H9 (cell line): ENCODE measurements around the gene GPC3. TPM values are rescaled to one million over a fixed set of nuclear protein-coding genes. Genes with fewer than 3 reads are reported as not detected.

Experiments used
- DNase-seq: peaks from one replicate; pipeline ENCODE4 v3.0.0-alpha.2; 2017
- H2AFZ ChIP-seq: one replicate; pipeline ENCODE4 v1.6.1; 2013; ENCODE audit warnings: mild to moderate bottlenecking, low read length, control low read depth, moderate library complexity
- H2AK5ac ChIP-seq: 2 replicates; pipeline ENCODE4 v1.6.1; 2013; ENCODE audit warnings: low read length, control low read depth, mixed read lengths; ENCODE audit not compliant: insufficient read length
- H2BK120ac ChIP-seq: one replicate; pipeline ENCODE4 v1.6.1; 2013; ENCODE audit warnings: low read depth, mild to moderate bottlenecking, low read length, control low read depth, inconsistent platforms; ENCODE audit not compliant: poor library complexity, severe bottlenecking
- H2BK12ac ChIP-seq: 2 replicates; pipeline ENCODE4 v1.6.1; 2013; ENCODE audit warnings: low read length, control low read depth, mixed read lengths, low read depth; ENCODE audit not compliant: insufficient read length
- H2BK15ac ChIP-seq: 2 replicates; pipeline ENCODE4 v1.6.1; 2013; ENCODE audit warnings: low read depth, low read length, control low read depth
- H2BK20ac ChIP-seq: one replicate; pipeline ENCODE4 v1.6.1; 2013; ENCODE audit warnings: low read depth, mild to moderate bottlenecking, low read length, control low read depth, inconsistent platforms; ENCODE audit not compliant: poor library complexity, severe bottlenecking
- H2BK5ac ChIP-seq: 2 replicates; pipeline ENCODE4 v1.6.1; 2013; ENCODE audit warnings: low read length, control low read depth, mixed read lengths; ENCODE audit not compliant: insufficient read length
- H3K14ac ChIP-seq: 2 replicates; pipeline ENCODE4 v1.6.1; 2013; ENCODE audit warnings: low read length, control low read depth; ENCODE audit not compliant: insufficient read depth
- H3K18ac ChIP-seq: 2 replicates; pipeline ENCODE4 v1.6.1; 2013; ENCODE audit warnings: low read depth, mild to moderate bottlenecking, mixed read lengths, low read length, control low read depth; ENCODE audit not compliant: insufficient read length
- H3K23ac ChIP-seq: 2 replicates; pipeline ENCODE4 v1.6.1; 2013; ENCODE audit warnings: low read length, control low read depth, mixed read lengths, low read depth; ENCODE audit not compliant: insufficient read length
- H3K23me2 ChIP-seq: 2 replicates; pipeline ENCODE4 v1.6.1; 2013; ENCODE audit warnings: low read depth, mild to moderate bottlenecking, mixed read lengths, low read length, control low read depth; ENCODE audit not compliant: insufficient read length, poor library complexity, severe bottlenecking
- H3K27ac ChIP-seq: 2 replicates; pipeline ENCODE4 v1.5.1; 2013; ENCODE audit warnings: low read length, control low read depth, mixed read lengths, low read depth; ENCODE audit not compliant: insufficient read length
- H3K27me3 ChIP-seq: 2 replicates; pipeline ENCODE4 v1.6.1; 2013; ENCODE audit warnings: low read length, control low read depth, inconsistent platforms; ENCODE audit not compliant: insufficient read depth
- H3K4ac ChIP-seq: 2 replicates; pipeline ENCODE4 v1.6.1; 2013; ENCODE audit warnings: low read depth, mild to moderate bottlenecking, control low read depth, inconsistent platforms, low read length, moderate library complexity
- H3K4me1 ChIP-seq: 2 replicates; pipeline ENCODE4 v1.6.1; 2013; ENCODE audit warnings: low read length, control low read depth, inconsistent platforms; ENCODE audit not compliant: insufficient read depth
- H3K4me2 ChIP-seq: 2 replicates; pipeline ENCODE4 v1.6.1; 2013; ENCODE audit warnings: low read length, control low read depth, mixed read lengths; ENCODE audit not compliant: insufficient read length, insufficient read depth
- H3K56ac ChIP-seq: 2 replicates; pipeline ENCODE4 v1.6.1; 2013; ENCODE audit warnings: low read depth, mild to moderate bottlenecking, mixed read lengths, low read length, control low read depth; ENCODE audit not compliant: insufficient read length
- H3K79me1 ChIP-seq: 2 replicates; pipeline ENCODE4 v1.6.1; 2013; ENCODE audit warnings: low read depth, mild to moderate bottlenecking, moderate library complexity, low read length, control low read depth, inconsistent platforms; ENCODE audit not compliant: insufficient read depth, poor library complexity, severe bottlenecking
- H3K79me2 ChIP-seq: 2 replicates; pipeline ENCODE4 v1.6.1; 2013; ENCODE audit warnings: low read length, control low read depth, inconsistent platforms; ENCODE audit not compliant: insufficient read depth
- H3K9ac ChIP-seq: 2 replicates; pipeline ENCODE4 v1.6.1; 2013; ENCODE audit warnings: low read length, control low read depth, mixed read lengths; ENCODE audit not compliant: insufficient read length; ENCODE audit errors: extremely low read depth
- H3K9me3 ChIP-seq: one replicate; pipeline ENCODE4 v1.6.1; 2013; ENCODE audit warnings: low read depth, low read length, inconsistent platforms; ENCODE audit not compliant: control insufficient read depth
- H3T11ph ChIP-seq: one replicate; pipeline ENCODE4 v1.6.1; 2013; ENCODE audit warnings: mild to moderate bottlenecking, low read length, control low read depth, inconsistent platforms
- H4K20me1 ChIP-seq: one replicate; pipeline ENCODE4 v1.6.1; 2013; ENCODE audit not compliant: control insufficient read depth, insufficient read length, insufficient read depth
- H4K5ac ChIP-seq: 2 replicates; pipeline ENCODE4 v1.6.1; 2013; ENCODE audit warnings: low read depth, mild to moderate bottlenecking, mixed read lengths, low read length, control low read depth; ENCODE audit not compliant: insufficient read length
- H4K8ac ChIP-seq: replicated peaks from 2 replicates; pipeline ENCODE4 v1.6.1; 2013; ENCODE audit warnings: low read length, control low read depth, mixed read lengths, low read depth; ENCODE audit not compliant: insufficient read length
- H4K91ac ChIP-seq: 2 replicates; pipeline ENCODE4 v1.6.1; 2013; ENCODE audit warnings: low read depth, mild to moderate bottlenecking, moderate library complexity, mixed read lengths, low read length, control low read depth; ENCODE audit not compliant: insufficient read length
- H3K27ac Mint-ChIP-seq, 3 experiments: 2 replicates in 2 of 3; 3 replicates in 1 of 3; pipeline ENCODE4 v1.8.0; 2020 to 2021; ENCODE audit warnings: mixed read lengths in 3 of 3, mild to moderate bottlenecking in 1 of 3, moderate library complexity in 1 of 3
- H3K27me3 Mint-ChIP-seq: 2 replicates; pipeline ENCODE4 v1.8.0; 2021; ENCODE audit warnings: low read depth, mild to moderate bottlenecking, moderate library complexity, mixed read lengths
- H3K36me3 Mint-ChIP-seq, 3 experiments: 2 replicates in 2 of 3; 3 replicates in 1 of 3; pipeline ENCODE4 v1.8.0; 2020 to 2021; ENCODE audit warnings: low read depth in 3 of 3, mixed read lengths in 3 of 3; ENCODE audit not compliant: insufficient read depth in 1 of 3
- H3K4me1 Mint-ChIP-seq, 2 experiments: 2 replicates each; pipeline ENCODE4 v1.8.0; 2020; ENCODE audit warnings: mixed read lengths in 2 of 2
- H3K4me3 Mint-ChIP-seq, 2 experiments: 2 replicates in 1 of 2; 3 replicates in 1 of 2; pipeline ENCODE4 v1.8.0; 2020 to 2021; ENCODE audit warnings: mild to moderate bottlenecking in 2 of 2, mixed read lengths in 2 of 2, moderate library complexity in 1 of 2
- H3K9me3 Mint-ChIP-seq, 2 experiments: 2 replicates in 1 of 2; 3 replicates in 1 of 2; pipeline ENCODE4 v1.8.0; 2020; ENCODE audit warnings: mild to moderate bottlenecking in 2 of 2, mixed read lengths in 2 of 2, moderate library complexity in 1 of 2
- WGBS: extraction: QIAGEN DNeasy Blood & Tissue Kit; methylation state at CpG from one replicate; pipeline ENCODE4 v1.1.7; 2013; ENCODE audit warnings: missing lambda C conversion rate, low lambda C conversion rate, mixed read lengths; ENCODE audit not compliant: insufficient read length; ENCODE audit errors: extremely low coverage; 5-methylcytosine and 5-hydroxymethylcytosine counted together
- total RNA-seq: library from RNA; stranded (reverse); gene quantifications from 2 replicates; pipeline ENCODE4 v1.2.1, GENCODE V29; 2021
- TF ChIP-seq, protein P1 (sequence below): fragments of 200-600 bp; sonication (generic); conservative IDR thresholded peaks from 3 replicates; pipeline ENCODE4 v1.8.0; 2021; ENCODE audit warnings: antibody characterized with exemption, mild to moderate bottlenecking

GPC3 gene
- total RNA-seq, 1 experiment from 2014 or later = 108 TPM

- H3K4me1 Mint-ChIP-seq = peaks cover 27 to 44% of the 10 kb centered on the region in 2 experiments
- Histone ChIP-seq H3K18ac (no peak overlapping the region), H2BK120ac (no peak overlapping the region), H2BK15ac (no peak overlapping the region), H3K4ac (no peak overlapping the region), H3K4me1 (no peaks in the 10 kb centered on the region), H3K27ac (no peak overlapping the region), H4K20me1 (no peaks in the 10 kb centered on the region), H3T11ph (no peak overlapping the region), H4K5ac (no peak overlapping the region), H2BK20ac (no peak overlapping the region), H3K9me3 (no peaks in the 10 kb centered on the region), H3K79me2 (no peaks in the 10 kb centered on the region), H2BK5ac (no peak overlapping the region), H3K23me2 (no peaks in the 10 kb centered on the region), H2AK5ac (no peak overlapping the region), H3K56ac (no peak overlapping the region), H2BK12ac (no peak overlapping the region), H3K79me1 (no peaks in the 10 kb centered on the region), H3K23ac (no peak overlapping the region), H4K8ac (no peak overlapping the region), H3K4me2 (no peak overlapping the region), H2AFZ (no peak overlapping the region), H3K9ac (no peak overlapping the region), H3K27me3 (no peaks in the 10 kb centered on the region), H4K91ac (no peak overlapping the region), H3K14ac (no peak overlapping the region)
- WGBS = no CpG with 5 or more reads among the region's 4 CpGs
- H3K27ac Mint-ChIP-seq = 0 out of 7 replicates have a peak overlapping the region, but pooled peaks of 1 of the 3 experiments have one; percentile 30
- no peak for DNase-seq
- no peaks in the 10 kb centered on the region for H3K9me3 Mint-ChIP-seq
- peaks cover 5% of the 10 kb centered on the region; the same call in 1 of the 2 replicates for H3K27me3 Mint-ChIP-seq
- TF ChIP-seq, protein P1, sequence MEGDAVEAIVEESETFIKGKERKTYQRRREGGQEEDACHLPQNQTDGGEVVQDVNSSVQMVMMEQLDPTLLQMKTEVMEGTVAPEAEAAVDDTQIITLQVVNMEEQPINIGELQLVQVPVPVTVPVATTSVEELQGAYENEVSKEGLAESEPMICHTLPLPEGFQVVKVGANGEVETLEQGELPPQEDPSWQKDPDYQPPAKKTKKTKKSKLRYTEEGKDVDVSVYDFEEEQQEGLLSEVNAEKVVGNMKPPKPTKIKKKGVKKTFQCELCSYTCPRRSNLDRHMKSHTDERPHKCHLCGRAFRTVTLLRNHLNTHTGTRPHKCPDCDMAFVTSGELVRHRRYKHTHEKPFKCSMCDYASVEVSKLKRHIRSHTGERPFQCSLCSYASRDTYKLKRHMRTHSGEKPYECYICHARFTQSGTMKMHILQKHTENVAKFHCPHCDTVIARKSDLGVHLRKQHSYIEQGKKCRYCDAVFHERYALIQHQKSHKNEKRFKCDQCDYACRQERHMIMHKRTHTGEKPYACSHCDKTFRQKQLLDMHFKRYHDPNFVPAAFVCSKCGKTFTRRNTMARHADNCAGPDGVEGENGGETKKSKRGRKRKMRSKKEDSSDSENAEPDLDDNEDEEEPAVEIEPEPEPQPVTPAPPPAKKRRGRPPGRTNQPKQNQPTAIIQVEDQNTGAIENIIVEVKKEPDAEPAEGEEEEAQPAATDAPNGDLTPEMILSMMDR = no peak
- H3K36me3 Mint-ChIP-seq = no peaks in the 10 kb centered on the region
- no peak overlapping the region for H3K4me3 Mint-ChIP-seq
Measured at GRCh38 chrX:134002921-134003615, 17.7 kb upstream of the GPC3 start.
